Fibroblast of villous mesenchyme (primary cell): ENCODE results near the gene CD9. TPM values are rescaled to one million over a fixed set of nuclear protein-coding genes. Genes with fewer than 3 reads are reported as not detected.

Source experiments
- DNase-seq: peaks from one replicate; pipeline ENCODE4 v3.0.0-alpha.2; 2010; ENCODE audit warnings: low read depth
- H3K4me3 ChIP-seq: 2 replicates; pipeline ENCODE4 v1.5.1; 2011; ENCODE audit warnings: low read depth, mild to moderate bottlenecking, low read length
- total RNA-seq: library from RNA; depleted of rRNA; stranded (reverse); fragments of >200 nt; gene quantifications from 2 replicates; pipeline ENCODE4 v1.2.3, GENCODE V29; 2012
- TF ChIP-seq, protein P1 (sequence below): IDR thresholded peaks from 2 replicates; pipeline ENCODE4 v1.5.1; 2012; ENCODE audit warnings: low read depth, mild to moderate bottlenecking, low read length; ENCODE audit not compliant: insufficient read depth

CD9 gene
- total RNA-seq, 1 donor = 209 TPM

DNA sequence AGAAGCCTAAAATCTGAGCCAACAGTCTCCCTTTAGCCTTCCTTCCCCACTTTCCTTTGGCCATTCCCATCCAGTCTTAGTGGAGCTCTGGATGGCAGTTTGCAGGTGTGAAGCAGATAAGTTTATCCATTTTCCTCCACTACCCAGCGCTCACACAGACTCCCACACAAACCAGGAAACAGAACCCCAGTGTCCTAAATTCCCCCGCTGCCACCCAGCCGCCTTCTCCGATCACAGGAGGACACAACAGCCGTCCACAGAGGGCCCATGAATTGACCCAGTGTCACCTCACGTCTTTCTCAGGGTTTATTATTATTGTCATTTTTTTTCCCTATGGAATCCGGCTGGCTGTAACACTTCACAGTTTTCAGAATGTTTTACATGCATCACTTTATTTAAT, 16.4 kb downstream of the CD9 start:
- TF ChIP-seq, protein P1, sequence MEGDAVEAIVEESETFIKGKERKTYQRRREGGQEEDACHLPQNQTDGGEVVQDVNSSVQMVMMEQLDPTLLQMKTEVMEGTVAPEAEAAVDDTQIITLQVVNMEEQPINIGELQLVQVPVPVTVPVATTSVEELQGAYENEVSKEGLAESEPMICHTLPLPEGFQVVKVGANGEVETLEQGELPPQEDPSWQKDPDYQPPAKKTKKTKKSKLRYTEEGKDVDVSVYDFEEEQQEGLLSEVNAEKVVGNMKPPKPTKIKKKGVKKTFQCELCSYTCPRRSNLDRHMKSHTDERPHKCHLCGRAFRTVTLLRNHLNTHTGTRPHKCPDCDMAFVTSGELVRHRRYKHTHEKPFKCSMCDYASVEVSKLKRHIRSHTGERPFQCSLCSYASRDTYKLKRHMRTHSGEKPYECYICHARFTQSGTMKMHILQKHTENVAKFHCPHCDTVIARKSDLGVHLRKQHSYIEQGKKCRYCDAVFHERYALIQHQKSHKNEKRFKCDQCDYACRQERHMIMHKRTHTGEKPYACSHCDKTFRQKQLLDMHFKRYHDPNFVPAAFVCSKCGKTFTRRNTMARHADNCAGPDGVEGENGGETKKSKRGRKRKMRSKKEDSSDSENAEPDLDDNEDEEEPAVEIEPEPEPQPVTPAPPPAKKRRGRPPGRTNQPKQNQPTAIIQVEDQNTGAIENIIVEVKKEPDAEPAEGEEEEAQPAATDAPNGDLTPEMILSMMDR = no peak
- no peak overlapping the region for H3K4me3 ChIP-seq

DNA sequence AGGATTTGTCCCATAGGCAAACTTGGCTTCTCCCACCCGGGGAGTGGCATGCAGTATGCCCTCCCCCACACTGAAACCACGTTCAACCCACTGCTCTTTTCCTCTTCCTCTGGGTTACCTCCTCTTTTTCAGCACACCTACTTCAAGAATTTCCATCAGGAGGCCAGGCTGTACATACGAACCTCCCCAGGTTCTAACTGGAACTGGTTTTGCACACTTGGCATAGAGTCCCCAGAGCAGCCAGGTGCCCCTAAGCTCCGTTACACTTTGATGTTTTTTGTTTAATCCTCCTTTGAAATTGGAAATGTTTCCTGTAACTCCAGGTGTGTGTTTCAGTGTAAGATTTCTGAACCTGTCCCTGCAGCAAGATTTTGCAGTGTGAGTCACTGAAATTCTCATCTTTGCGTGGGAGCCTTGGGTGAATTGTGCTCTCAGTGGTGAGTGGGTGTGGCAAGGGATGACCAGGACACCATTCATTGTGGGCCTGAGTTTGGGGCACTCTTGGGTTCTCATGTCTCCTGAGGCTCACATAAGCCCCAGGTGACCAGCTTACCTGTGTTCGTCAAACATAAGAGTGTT, 18.2 kb downstream of the CD9 start:
- TF ChIP-seq, protein P1 = no peak
- no peak overlapping the region for H3K4me3 ChIP-seq
- DNase-seq = no peak

More for the DNA sequence above, 16.4 kb downstream of the CD9 start:
- no peak for DNase-seq

DNA sequence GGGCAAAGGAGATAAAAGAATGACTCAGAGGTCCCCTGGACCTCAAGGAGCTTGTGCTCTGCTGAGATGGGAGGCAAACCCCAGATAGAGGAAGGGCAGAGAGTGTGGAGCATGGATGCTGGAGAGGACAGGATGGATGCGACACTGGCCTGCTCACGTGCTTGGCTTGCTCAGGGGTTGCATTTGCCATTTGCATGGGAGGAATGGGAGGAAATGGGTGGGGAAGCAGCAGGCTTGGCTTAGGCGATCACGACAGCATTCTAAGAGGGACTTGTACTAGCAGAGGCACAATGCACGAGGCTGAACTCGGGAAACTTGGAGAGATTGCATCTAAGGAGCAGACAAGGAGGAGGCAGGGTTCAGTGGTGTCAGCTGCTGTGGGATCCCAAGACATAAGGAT, 19.8 kb downstream of the CD9 start:
- TF ChIP-seq, protein P1 = no peak
- H3K4me3 ChIP-seq = no peak overlapping the region
- DNase-seq = no peak

DNA sequence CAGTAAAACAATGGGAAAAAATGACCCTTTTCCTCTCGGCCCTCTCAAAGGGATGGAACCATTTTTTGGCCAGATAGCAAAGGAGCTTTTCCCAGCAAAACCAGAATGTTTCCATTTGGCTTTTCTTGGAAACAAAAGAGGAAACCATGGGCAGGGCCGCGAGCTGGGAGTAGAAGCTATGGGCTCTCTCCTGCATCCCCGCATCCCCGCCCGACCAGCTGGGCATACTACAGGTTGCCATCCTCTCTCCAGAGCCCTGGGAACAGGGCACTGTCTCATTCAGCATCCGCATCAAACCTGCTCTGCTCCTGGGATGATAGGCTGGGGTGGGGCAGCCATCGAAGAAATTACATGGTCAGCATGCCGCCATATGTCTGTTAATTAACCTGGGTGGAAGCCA, 20.9 kb downstream of the CD9 start:
- no peak overlapping the region for H3K4me3 ChIP-seq
- TF ChIP-seq, protein P1 = no peak
- no peak for DNase-seq

DNA sequence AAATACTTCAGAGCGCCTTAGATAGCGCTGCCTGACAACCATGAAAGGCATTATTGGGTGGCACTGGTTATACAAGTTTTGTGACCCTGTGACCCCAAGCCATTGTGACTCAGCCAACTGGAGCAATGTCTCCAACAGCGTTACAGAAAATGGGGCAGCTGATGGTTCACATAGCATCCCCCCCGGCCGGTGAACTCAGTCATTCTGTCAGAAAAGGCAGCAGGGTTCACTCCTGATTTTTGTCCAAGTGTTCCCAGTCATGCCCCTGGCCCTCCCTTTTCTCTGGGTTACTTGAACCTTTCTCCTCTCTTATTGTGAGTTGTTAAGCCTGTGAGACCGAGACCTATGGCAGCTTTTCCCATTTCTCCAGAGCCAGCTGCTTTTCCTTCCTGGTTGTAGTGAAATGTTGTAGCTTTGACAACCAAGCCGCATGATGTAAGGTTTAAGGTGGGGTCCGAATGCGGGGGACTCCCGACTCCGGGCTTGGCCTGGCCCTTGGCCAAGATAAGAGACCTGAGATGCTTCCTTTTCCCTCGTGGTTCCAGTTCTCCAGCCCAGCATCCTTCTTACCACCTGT, 22.0 kb downstream of the CD9 start:
- TF ChIP-seq, protein P1 = no peak
- H3K4me3 ChIP-seq = no peak overlapping the region
- no peak for DNase-seq

DNA sequence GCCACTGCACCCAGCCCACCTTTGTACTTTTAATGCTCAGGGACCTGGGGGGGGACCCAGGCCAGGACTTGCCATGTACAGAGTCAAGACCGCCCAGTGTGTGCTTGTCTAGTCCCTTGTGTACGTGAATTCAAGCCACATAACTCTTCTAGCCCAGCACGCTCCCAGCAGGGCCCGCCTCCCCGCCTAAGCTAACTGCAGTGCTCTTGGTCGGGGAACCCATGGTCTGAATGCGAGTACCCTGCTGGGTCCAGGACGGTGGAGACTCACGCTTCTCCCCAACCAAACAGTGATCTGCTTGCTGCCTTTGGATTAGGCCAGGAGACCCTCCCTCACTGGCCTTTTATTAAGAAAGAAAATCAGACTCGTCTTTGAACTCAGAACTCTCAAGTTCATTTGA, 23.3 kb downstream of the CD9 start:
- H3K4me3 ChIP-seq = no peak overlapping the region
- TF ChIP-seq, protein P1 = no peak
- DNase-seq = no peak

DNA sequence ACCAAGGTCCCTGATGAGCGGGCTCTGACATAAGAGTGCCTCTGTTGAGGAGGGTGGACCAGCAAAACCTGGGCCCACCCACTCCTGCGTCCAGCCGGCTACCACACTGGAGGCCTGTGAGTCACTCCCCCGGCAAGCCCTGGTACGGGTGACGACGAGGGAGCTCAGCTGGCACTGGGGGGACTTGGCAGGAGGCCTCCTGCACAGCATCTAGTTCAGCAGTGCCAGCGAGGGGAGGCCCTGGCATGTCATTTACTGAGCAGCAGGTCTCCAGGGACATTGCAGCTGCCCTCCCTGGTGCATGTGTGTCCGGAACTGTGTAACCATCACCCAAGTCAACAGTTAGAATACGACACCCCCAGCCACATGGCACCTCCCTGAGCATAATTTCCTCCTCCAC, 24.4 kb downstream of the CD9 start:
- TF ChIP-seq, protein P1 = no peak
- no peak for DNase-seq
- H3K4me3 ChIP-seq = no peak overlapping the region
